SW 1271 (cell line): ENCODE measurements around the gene OSMR.

Experiments used
- DNase-seq, 2 experiments: peaks; one replicate each; lab custom pipeline; 2025; lab: John Stamatoyannopoulos, UW

The OSMR gene

DNA sequence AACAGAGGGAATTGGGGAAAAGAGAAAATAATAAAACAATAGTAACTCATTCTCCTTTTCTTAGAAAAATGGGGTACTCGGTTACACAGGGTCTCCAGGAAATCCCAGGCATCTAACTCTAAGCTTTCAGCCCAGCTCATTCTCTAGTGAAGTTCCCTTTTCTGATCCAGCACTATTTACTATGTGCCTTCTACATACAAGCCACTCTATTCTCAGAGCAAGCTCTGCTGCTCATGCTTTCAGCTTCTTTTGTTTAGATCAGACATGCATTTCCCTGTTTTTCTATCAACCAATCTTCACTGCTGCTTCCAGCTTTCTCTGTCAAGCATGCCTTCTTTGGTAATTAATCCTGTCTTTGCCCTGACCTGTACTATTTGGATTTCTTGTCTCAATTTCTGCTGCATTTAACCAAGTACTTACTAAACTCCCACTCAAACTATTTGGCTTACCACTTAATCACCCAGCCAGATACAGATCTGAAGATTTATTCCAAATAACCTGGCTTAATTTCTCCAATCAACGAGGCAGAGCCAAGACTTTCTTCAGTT, 25.3 kb downstream of the OSMR start:
- DNase-seq = no peak

DNA sequence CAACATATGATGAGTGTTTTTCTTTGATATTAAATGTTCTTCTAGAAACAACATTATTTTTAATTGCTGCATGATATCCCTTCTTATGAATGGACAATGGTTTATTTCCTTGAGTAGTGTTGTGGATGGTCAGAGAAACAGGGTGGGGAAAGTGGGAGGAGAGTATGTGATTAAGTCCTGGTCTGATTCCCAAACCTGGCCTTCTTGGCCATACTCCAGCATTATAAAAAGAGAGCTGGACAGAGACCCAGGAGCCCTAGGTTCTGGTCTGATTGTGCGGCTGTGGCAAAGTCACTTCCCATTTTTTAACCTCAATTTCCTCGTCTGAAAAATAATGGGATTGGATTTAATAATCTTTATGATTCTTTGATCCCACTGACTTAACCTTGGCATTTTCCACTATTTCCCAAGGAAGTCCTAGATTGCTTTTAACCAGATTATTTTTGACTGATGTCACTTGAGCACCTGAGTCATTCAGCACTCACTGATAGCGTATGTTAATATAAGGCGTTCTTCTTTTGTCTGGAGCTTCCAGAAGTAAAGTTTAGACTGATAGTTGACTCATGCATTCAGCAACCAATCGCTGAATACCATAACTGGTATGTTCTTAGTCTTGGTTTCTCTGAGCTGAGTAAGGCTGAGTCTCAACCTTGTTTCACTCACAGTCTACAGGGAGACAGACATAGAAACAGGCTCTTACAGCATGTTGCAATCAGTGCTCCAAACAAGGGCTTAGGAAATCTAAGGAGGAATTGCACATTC, 26.2 kb downstream of the OSMR start:
- peak; percentile 98 to 99 for DNase-seq

DNA sequence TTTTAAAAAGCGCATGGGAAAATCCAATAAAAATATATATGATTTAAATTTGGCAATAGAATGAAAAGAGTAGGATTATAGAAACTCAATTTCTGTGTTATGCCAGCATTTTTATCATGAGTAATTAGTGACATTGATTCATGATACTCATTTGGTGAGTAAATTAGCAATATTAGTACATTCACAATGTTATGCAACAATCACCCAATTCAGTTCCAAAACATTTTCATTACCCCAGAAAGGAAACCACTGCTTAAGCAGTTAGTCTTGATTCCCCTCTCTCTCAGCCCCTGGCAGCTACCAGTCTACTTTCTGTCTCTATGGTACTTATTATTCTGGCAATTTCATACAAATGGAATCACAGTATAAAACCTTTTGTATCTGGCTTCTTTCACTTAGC, 27.0 kb downstream of the OSMR start:
- DNase-seq = no peak

GRCh38 chr5:38874948-38875456, 29.2 kb downstream of the OSMR start:
- DNase-seq = no peak

DNA sequence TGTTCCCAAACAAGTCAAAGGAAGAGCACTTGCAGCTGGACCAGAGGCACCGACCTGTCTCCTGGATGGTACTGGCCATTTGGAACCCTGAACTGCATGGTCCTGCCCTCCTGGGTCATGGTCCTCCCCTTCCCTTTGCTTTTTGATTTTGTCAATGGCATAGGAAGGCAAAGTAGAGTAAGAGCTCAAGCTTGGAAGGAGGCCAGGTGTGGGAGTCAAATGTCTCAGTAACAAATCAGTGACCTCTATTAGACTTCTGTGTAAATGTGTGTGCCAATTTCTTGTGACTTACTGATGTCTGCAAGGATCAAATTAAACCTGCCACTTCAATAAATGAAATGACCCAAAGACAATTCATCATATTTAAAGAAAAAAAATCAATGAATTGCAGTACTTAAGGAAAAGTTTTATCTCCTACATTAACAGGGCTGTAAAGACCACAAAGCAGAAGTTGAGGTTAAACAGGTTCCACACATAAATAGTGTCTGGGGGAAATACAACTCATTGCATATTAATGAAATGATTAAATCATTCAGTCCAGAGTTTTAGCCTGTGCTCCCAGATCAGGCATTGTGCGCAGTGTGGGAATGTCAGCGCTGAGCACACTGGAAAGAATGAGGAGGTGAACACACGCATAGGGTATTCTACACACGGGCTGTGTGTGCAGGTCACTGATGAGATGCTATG, 32.7 kb downstream of the OSMR start:
- no peak for DNase-seq

- no peak for DNase-seq
Measured at GRCh38 chr5:38879078-38879460, 33.3 kb downstream of the OSMR start.

- no peak for DNase-seq
Measured at GRCh38 chr5:38883842-38884241, 38.0 kb downstream of the OSMR start.

DNA sequence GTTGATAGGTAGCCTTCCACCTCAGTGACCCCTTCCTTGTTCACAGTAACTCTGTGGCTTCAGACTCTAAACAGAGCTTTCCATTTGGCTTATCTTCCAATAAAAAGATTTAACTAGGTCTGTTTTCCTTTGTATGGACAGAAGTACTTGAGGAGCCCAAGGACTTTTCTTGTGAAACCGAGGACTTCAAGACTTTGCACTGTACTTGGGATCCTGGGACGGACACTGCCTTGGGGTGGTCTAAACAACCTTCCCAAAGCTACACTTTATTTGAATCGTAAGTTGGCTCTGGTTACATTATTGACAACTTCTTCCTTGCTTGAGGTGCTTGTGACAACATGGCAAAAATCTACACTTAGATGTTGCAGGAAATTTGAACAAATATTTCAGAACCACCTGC, 39.4 kb downstream of the OSMR start:
- no peak for DNase-seq

- no peak for DNase-seq
Measured at GRCh38 chr5:38888041-38888440, 42.2 kb downstream of the OSMR start.

GRCh38 chr5:38889424-38889823, 43.6 kb downstream of the OSMR start:
- DNase-seq = no peak

- DNase-seq = no peak
Measured at GRCh38 chr5:38891563-38891962, 45.8 kb downstream of the OSMR start.

DNA sequence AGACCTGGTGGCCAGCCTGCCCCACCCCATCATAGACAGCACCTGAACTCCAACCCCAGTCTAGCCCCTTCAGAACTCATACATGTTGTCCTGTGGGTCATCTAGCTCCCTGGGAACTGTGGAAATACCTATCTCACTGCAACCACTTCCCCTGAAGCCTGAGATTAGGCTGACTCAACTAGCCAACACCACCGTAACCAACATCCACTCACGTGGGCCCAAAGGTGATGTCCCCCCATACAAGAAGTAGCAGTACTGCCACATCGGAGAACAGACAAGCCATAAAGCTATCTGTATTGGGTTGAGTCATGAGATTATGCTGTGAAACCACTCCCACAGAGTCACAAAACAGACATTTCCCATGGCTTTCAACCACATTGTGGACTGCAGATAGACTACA, 46.6 kb downstream of the OSMR start:
- DNase-seq = no peak

- no peak for DNase-seq
Measured at GRCh38 chr5:38896760-38897159, 50.9 kb downstream of the OSMR start.

DNA sequence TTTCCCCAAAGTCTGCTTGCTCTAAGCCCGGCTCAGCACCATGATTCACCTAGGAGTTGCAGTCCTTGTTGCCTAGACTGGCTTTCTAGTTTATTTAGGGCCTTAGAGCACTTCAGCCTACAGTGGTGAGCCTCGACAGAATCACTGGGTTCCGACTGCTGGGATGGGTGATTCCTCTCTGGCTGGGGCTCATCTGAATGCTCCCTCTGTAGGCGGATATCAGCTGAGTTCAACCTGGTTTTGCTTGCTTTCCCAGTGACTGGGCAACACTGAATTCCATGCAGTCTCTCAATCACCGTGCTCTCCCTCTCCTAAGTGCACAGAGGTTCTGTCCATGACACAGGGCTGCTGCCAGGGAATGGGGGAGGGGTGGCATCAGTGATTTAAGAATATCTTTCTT, 54.1 kb downstream of the OSMR start:
- DNase-seq = no peak

- DNase-seq = no peak
Measured at GRCh38 chr5:38905516-38905915, 59.7 kb downstream of the OSMR start.

DNA sequence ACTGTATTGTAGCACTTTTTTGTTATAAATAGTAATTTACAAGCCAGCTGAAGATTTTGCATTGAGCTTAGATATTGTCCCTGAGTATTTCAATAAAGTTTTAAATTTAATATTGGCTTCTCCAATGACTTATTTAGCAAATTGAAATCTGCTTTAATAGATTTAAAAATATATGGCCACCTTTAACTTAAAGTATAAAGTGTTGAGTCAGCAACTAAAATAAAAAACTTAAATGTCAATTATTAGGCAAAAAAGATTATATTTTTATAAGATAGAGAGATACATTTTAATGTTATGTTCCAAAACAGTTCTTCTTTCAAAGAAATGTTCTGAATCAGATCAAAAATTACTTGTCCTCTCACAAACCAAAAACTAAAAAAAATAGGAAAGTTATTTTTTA, 60.7 kb downstream of the OSMR start:
- DNase-seq = no peak

DNA sequence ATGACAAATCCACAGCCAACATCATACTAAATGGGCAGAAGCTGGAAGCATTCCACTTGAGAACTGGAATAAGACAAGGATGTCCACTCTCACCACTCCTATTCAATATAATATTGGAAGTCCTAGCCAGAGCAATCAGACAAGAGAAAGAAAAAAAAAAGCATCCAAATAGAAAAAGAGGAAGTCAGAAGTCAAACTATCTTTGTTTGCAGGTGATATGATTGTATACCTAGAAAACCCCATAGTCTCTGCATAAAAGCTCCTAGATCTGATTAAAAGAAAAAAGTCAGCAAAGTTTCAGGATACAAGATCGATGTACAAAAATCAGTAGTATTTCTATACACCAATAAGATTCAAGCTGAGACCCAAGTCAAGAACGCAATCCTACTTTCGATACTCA, 66.1 kb downstream of the OSMR start:
- DNase-seq = no peak

- DNase-seq = no peak
Measured at GRCh38 chr5:38913714-38914113, 67.9 kb downstream of the OSMR start.

DNA sequence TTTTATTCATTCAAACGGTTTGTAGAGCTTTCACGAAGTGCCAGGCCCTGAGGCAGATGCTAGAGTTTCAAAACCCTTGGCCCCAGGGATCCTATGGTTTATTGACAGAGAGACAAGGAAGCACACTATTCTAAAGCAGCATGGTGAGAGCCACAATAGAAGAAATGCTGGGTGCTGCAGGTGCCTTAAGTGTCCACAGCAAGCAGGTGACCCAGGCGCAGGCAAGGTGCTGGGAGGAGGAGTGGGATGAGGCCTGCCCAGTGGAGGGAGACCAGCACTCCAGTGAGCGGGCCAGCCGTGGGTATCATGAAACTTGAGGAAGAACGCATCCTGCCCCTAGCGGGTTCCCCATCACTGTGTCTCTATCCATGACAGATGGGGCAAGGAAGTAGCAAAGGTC, 71.0 kb downstream of the OSMR start:
- no peak for DNase-seq

- no peak for DNase-seq
Measured at GRCh38 chr5:38921174-38921573, 75.4 kb downstream of the OSMR start.

GRCh38 chr5:38922199-38922598, 76.4 kb downstream of the OSMR start:
- peak in 1 of 2 experiments; percentile 57 for DNase-seq

- no peak for DNase-seq
Measured at GRCh38 chr5:38923661-38924451, 78.0 kb downstream of the OSMR start.
